KMS-11 (cell line): ENCODE results near the gene LYST.

Experiments used
- H2AFZ ChIP-seq: fragments of 200-600 bp; sonication (generic); 2 replicates; pipeline ENCODE4 v1.6.1; 2016; ENCODE audit warnings: antibody characterized with exemption, mixed run types, low read depth
- H3K27ac ChIP-seq: fragments of 200-600 bp; sonication (generic); 2 replicates; pipeline ENCODE4 v1.6.1; 2016; ENCODE audit warnings: mild to moderate bottlenecking, mixed run types
- H3K27me3 ChIP-seq: fragments of 200-600 bp; sonication (generic); 2 replicates; pipeline ENCODE4 v1.6.1; 2017; ENCODE audit warnings: mild to moderate bottlenecking, low read depth, mixed run types, moderate library complexity; ENCODE audit not compliant: insufficient read depth
- H3K36me3 ChIP-seq: fragments of 200-600 bp; sonication (generic); 2 replicates; pipeline ENCODE4 v1.6.1; 2017; ENCODE audit warnings: mild to moderate bottlenecking, mixed run types; ENCODE audit not compliant: insufficient read depth
- H3K4me1 ChIP-seq: fragments of 200-600 bp; sonication (generic); 2 replicates; pipeline ENCODE4 v1.6.1; 2016; ENCODE audit warnings: mild to moderate bottlenecking, low read depth, mixed run types; ENCODE audit not compliant: poor library complexity, severe bottlenecking
- H3K4me2 ChIP-seq: fragments of 200-600 bp; sonication (generic); 2 replicates; pipeline ENCODE4 v1.7.0; 2016; ENCODE audit warnings: mild to moderate bottlenecking, mixed run types
- H3K4me3 ChIP-seq: fragments of 200-600 bp; sonication (generic); IDR thresholded peaks from 2 replicates; pipeline ENCODE4 v1.6.1; 2017; ENCODE audit warnings: low read depth, low read length, mixed read lengths; ENCODE audit not compliant: insufficient read depth
- H3K79me2 ChIP-seq: fragments of 200-600 bp; sonication (generic); 2 replicates; pipeline ENCODE4 v1.6.1; 2016; ENCODE audit warnings: low read depth, mixed run types; ENCODE audit not compliant: insufficient read depth
- H3K9ac ChIP-seq: fragments of 200-600 bp; sonication (generic); 2 replicates; pipeline ENCODE4 v1.6.1; 2016; ENCODE audit warnings: mild to moderate bottlenecking, mixed run types
- H4K20me1 ChIP-seq: fragments of 200-600 bp; sonication (generic); 2 replicates; pipeline ENCODE4 v1.6.1; 2016; ENCODE audit warnings: mild to moderate bottlenecking, mixed run types; ENCODE audit not compliant: insufficient read depth
- TF ChIP-seq, protein P1 (sequence below): fragments of 200-600 bp; sonication (generic); conservative IDR thresholded peaks from 2 replicates; pipeline ENCODE4 v1.6.1; 2017; ENCODE audit warnings: low read depth, mild to moderate bottlenecking, antibody characterized with exemption, low read length, moderate library complexity, mixed read lengths

The LYST gene

DNA sequence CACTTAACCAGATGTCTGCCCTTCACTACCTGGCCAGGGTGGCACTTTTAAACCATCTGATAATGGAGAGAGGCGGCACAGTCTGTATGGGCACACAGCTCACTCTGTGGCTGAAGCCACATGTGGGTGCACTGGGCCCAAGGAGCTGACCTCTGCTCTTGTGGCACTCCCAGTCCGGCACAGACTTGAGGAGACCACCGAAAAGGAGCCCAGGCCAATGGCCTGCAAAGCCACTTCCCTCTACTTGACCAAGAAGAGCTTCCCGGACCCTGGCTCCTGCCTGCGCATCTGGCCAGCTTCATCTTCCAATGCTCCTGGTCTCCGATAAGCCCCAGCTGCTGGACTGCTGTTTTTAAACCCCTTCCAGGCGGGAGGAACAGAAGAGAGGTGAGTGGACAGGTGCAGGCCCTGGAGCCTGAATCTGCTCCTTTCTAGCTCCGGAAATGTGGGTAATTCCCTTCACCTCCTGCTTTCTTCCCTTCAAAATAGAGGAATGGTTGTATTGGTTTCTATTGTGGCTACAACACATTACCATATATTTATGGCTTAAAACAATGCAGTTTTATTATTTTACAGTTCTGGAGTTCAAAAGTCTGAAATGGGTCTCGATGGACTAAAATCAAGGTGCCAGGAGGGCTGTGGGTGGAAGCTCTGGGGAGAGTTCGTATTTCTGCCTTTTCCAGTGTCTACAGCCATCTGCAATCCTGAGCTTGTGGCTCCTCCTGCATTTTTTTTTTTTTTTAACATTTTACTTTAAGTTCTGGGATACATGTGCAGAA is 228.8 kb downstream of the LYST start:
- Histone ChIP-seq H3K27me3 (no peaks in the 10 kb centered on the region), H3K9ac (no peak overlapping the region), H2AFZ (no peak overlapping the region), H3K4me2 (no peak overlapping the region), H3K4me3 (no peak overlapping the region), H3K36me3 (no peaks in the 10 kb centered on the region), H3K27ac (no peak overlapping the region), H4K20me1 (no peaks in the 10 kb centered on the region), H3K4me1 (peaks cover 25% of the 10 kb centered on the region), H3K79me2 (no peaks in the 10 kb centered on the region)
- TF ChIP-seq, protein P1, sequence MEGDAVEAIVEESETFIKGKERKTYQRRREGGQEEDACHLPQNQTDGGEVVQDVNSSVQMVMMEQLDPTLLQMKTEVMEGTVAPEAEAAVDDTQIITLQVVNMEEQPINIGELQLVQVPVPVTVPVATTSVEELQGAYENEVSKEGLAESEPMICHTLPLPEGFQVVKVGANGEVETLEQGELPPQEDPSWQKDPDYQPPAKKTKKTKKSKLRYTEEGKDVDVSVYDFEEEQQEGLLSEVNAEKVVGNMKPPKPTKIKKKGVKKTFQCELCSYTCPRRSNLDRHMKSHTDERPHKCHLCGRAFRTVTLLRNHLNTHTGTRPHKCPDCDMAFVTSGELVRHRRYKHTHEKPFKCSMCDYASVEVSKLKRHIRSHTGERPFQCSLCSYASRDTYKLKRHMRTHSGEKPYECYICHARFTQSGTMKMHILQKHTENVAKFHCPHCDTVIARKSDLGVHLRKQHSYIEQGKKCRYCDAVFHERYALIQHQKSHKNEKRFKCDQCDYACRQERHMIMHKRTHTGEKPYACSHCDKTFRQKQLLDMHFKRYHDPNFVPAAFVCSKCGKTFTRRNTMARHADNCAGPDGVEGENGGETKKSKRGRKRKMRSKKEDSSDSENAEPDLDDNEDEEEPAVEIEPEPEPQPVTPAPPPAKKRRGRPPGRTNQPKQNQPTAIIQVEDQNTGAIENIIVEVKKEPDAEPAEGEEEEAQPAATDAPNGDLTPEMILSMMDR = no peak

DNA sequence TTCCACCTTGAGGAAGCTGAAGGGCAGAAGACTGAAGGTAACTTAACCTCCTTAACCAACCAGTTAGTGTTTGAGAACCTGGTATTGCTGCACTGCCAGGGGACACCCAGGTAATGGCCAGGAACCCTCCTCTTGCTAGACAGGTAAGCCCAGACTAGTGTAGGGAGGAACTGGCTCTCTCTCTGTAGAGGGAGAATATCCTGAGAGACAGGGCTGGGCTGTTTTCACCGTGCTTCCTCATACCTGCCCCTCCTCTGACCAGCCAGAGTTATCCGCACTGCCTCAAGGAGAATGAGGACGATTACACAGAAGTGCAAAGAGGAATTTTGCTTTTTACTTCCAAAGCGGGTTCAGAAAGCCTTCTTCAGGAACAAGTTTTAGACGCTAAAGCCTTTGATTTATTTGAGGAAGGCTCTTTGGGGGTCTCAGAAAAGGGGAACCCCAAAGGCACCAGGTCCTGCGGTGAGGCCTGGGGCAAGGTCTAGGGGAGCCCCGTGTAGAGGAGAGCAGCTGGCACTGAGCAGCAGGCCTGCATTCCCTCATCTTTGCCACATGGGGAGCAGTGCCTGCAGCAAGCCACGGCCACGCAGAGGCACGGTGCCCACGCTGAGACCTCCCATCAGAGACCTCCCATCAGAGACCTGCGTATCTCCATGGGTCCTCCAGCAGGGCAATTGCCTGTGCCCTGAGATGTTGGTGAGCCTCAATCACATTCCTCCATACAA is 230.6 kb downstream of the LYST start:
- Histone ChIP-seq H3K4me3 (no peak overlapping the region), H3K36me3 (no peaks in the 10 kb centered on the region), H3K4me1 (peaks cover 26% of the 10 kb centered on the region), H3K79me2 (no peaks in the 10 kb centered on the region), H3K4me2 (no peak overlapping the region), H3K27ac (no peak overlapping the region), H2AFZ (no peak overlapping the region), H3K27me3 (no peaks in the 10 kb centered on the region), H4K20me1 (no peaks in the 10 kb centered on the region), H3K9ac (no peak overlapping the region)
- TF ChIP-seq, protein P1 = no peak

DNA sequence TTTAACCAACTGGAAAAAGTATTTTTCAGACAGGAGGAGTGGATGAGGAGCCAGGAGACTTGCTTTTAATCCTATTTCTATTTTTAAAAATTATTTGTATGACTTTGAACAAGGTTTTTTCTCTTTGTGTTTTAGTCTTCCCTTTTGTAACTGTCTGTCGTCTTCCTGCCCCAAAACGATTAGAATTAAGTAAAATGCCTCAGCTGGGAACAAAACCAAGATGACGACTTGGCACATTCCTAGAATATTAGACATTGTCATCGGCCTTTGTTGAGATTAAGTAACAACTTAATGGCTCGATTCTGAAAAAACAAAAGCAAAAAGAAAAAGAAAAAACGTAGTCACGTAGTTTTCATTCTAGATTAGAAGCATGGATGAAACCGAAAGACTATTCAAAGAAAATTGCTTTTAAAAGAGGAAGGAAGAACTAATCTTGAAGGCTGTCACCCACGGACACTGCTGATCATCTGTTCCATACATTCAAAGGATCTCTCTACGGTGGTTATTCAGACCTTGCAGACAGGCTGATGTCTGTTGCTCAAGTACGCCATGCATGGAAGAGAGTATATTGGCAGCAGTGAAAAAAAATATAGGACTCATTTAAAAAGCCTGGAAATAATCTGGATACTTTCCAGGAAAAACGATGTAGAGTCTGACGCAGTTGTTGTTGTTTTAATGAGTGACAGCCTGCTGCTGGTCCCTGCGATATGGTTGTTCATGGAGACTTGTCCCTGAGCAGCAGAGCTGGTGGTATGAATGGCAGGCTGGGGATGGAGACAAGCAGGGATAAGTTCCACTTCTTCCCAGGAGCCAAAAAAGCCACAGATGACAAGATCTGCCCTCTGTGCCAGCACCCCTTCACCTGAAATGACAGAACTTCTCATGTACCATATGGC is 234.0 kb downstream of the LYST start:
- no peak overlapping the region for H3K4me3 ChIP-seq
- peak overlapping the region; percentile 6; the same call in 1 of the 2 replicates for H3K9ac ChIP-seq
- peak overlapping the region; percentile 38 for H2AFZ ChIP-seq
- no peaks in the 10 kb centered on the region for H3K79me2 ChIP-seq
- TF ChIP-seq, protein P1 = no peak
- H3K4me2 ChIP-seq = peak overlapping the region; percentile 41
- H3K27ac ChIP-seq = peak overlapping the region; percentile 1; the same call in 1 of the 2 replicates
- H3K36me3 ChIP-seq = no peaks in the 10 kb centered on the region
- no peaks in the 10 kb centered on the region for H4K20me1 ChIP-seq
- H3K4me1 ChIP-seq = peaks cover 17% of the 10 kb centered on the region
- H3K27me3 ChIP-seq = no peaks in the 10 kb centered on the region

DNA sequence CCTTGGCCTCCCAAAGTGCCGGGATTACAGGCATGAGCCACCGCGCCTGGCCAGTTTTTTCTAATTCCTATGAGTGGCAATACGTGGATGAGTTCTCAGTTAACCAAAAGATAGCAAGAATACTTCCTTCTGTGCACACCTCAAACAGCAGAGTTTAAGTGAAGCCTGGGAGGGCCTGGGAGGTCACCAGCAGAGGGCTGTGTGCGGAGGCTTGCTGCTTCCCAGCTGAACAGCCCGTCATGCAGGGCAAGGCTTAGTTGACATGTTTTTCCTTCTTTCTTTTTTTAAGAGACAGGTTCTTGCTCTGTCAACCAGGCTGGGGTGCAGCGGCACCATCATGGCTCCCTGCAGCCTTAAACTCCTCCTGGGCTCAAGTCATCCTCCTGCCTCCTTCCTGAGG is 234.9 kb downstream of the LYST start:
- TF ChIP-seq, protein P1 = no peak
- no peaks in the 10 kb centered on the region for H3K36me3 ChIP-seq
- no peak overlapping the region for H3K27ac ChIP-seq
- peaks cover 17% of the 10 kb centered on the region for H3K4me1 ChIP-seq
- no peaks in the 10 kb centered on the region for H3K27me3 ChIP-seq
- no peak overlapping the region for H2AFZ ChIP-seq
- no peak overlapping the region for H3K4me3 ChIP-seq
- H4K20me1 ChIP-seq = no peaks in the 10 kb centered on the region
- no peaks in the 10 kb centered on the region for H3K79me2 ChIP-seq
- peak overlapping the region; percentile 41 for H3K4me2 ChIP-seq
- no peak overlapping the region for H3K9ac ChIP-seq
